ENCODE results near the gene COQ7.

DNA sequence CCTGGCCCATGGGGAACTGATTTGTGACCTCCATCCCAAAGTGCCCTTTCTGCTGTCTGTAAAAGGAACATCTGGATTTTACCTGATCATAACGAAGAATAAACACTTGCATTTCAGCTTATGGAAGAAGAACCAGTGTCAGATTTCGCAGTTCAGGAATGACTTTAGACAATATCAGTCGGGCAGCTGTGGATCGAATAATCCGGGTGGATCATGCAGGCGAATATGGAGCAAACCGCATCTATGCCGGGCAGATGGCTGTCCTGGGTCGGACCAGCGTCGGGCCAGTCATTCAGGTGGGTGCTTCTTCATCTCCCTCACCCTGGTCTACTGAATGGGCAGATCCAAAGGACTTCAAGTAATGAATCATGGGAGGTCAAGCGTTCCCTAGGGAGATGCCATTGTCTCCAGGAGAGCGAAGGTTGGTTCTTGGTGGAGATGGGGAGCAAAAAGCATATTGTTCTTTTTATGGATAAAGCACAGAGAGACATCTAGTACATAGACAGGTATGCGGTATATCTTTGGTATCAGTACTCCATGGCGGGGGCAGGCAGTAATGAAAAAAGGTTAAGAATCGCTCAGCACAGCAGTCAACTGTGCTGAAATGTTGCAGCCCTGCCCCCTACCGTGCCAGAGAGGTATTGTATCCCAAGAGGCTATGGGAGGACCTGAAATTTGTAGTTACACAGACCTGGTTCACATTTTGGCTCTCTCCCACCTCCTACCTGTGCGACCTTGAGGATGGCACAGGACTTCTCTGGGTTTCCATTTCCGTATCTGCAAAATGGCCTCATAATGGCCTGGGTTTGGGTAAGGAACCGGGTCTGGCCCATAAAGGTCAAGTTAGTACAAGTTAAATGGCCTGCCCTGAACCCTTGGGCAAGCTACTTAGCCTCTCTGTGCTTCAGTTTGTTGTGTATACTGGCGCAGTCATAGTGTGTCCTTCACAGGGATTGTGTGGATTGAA is 4.7 kb downstream of the COQ7 start:
- TF ChIP-seq, protein P1, sequence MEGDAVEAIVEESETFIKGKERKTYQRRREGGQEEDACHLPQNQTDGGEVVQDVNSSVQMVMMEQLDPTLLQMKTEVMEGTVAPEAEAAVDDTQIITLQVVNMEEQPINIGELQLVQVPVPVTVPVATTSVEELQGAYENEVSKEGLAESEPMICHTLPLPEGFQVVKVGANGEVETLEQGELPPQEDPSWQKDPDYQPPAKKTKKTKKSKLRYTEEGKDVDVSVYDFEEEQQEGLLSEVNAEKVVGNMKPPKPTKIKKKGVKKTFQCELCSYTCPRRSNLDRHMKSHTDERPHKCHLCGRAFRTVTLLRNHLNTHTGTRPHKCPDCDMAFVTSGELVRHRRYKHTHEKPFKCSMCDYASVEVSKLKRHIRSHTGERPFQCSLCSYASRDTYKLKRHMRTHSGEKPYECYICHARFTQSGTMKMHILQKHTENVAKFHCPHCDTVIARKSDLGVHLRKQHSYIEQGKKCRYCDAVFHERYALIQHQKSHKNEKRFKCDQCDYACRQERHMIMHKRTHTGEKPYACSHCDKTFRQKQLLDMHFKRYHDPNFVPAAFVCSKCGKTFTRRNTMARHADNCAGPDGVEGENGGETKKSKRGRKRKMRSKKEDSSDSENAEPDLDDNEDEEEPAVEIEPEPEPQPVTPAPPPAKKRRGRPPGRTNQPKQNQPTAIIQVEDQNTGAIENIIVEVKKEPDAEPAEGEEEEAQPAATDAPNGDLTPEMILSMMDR (conservative IDR thresholded peaks at IDR 0.05 in 1 of 2, IDR thresholded peaks at IDR 0.05 in 1 of 2; ENCODE audit: extremely low read depth in 1 of 2, insufficient read depth in 1 of 2, low read depth in 1 of 2, low read length in 2 of 2) = peak; percentile 85 to 92
- TF ChIP-seq EZH2 (IDR thresholded peaks at IDR 0.05; ENCODE audit: borderline replicate concordance, low read length) = no peak
